GM19395 (cell line): Measurements from ENCODE around the gene C1orf56.
A peak's percentile ranks its signal among the peaks of the same experiment; 100 is the strongest.

Experiments
- ATAC-seq: cut with Tn5 transposase; IDR thresholded peaks from one replicate; pipeline ENCODE4 v1.9.1; 2021; ENCODE audit warnings: mild to moderate bottlenecking, moderate library complexity; ENCODE audit not compliant: unreplicated experiment

The C1orf56 gene

DNA sequence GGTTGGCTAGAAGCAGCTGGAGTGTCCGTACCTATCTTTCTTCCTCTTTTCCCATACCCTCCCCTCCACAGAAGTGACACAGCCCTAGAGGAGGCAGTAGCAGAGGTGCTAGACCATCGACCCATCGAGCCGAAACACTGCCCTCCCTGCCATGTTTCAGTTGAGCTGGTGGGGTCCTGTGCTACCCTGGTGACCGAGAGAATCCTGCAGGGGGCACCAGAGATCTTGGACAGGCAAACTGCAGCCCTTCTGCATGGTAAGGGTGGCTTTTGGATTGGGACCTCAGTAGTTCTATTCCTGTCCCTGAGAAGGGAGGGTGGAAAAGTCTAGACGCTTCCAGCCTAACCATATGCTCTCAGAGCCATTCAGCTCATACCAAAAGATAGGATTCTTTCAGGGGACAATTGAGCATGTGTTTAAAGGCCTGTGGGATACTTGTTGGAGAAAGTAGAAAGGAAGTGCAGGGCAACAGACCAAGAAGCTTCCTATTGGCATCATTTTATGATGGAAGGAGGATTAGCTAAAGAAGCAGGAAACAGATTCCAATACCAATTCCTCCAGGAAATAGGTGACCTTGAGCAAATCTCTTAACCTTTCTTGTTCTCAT is 22.9 kb upstream of the C1orf56 start:
- no peak for ATAC-seq

DNA sequence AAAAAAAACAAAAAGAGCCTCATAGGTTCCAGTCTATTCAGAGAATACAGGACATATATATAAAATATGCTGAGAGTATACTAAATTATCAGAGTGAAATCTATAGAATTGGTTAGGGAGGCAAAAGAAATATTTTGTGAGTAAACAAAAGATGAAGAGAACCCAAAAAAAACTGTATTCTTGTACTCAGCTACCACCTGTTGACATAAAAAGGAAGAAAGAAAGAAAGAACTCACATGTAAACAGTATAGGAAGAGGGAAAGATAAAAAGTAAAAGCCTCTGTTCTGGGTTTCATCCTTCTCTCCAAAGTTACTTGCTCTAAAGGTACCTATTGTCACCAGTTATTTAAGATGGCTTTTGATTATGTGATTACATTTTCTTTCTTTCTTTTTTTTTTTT is 21.1 kb upstream of the C1orf56 start:
- no peak for ATAC-seq

DNA sequence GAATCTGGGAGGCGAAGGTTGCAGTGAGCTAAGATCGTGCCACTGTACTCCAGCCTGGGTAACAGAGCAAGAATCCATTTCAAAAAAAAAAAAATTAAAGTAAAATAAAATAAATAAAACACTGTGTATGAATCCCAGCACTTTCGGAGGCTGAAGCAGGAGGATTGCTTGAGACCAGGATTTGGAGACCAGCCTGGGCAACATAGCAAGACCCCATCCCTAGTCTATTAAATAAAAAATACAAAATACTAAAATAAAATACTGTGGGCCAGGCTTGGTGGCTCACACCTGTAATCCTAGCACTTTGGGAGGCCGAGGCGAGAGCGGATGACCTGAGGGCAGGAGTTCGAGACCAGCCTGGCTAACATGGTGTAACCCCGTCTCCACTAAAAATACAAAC is 15.4 kb upstream of the C1orf56 start:
- no peak for ATAC-seq

DNA sequence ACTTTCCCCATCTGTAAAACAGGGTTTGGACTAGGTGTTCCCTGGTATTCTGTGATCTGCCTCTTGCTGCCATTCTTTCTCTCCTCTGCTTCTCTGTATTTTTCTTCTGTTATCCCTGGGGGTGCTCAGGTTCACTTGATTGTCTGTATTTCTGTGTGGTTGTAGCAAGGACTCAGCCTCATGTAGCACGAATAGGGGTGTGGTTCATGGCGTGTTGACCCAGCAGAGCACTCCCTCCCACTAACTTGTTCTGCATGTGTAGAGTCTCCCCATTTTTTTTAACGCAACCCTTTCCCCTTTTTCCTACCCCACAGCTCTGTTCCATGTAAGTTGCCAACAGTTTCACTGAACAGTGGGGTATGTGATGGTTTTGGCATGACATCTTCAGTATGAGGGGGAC is 12.4 kb upstream of the C1orf56 start:
- ATAC-seq = no peak

DNA sequence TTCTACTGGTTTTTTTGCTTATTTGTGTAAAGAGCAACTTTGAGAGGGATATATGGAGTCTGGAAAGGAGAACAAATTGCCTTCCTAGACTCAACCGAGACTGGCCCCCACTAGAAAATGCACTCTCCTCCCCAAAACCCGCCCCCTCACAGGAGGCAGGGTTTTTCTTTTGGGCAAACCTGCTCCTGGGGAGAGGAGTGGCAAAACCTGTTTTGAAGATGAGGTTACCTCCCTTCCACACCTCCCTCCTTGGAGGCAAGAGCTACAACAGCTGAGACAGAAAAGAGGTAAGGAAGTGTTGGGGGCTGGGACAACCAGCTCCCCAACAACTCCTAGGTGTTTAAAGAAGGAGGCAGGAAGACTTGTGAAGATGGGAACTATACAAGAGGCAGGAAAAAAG is 11.2 kb upstream of the C1orf56 start, which contains the start of gene BNIPL:
BNIPL (plus strand) TSS at position 231 of the 400 bp plus-strand sequence; CDS start at position 371, 140 bp downstream.
- no peak for ATAC-seq

DNA sequence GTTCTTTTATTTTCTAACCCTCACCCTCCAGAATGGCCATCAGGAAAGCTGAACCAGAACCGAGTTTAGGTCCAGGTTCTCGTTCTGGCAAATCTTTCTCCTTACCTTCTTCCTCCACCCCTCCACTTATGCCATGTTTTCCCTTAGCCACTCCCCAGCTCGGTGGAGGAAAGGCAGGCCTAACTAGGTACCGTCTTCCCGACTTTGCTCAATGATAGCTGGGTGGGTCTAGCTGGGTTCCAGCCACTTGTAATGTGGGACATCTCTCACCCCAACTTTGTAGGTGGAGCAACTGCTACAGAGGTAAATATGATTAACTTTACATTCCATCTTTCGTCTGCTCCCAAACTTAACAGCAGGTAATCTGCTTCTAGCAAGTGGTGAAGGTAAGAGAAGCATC is 10.5 kb upstream of the C1orf56 start:
- no peak for ATAC-seq

DNA sequence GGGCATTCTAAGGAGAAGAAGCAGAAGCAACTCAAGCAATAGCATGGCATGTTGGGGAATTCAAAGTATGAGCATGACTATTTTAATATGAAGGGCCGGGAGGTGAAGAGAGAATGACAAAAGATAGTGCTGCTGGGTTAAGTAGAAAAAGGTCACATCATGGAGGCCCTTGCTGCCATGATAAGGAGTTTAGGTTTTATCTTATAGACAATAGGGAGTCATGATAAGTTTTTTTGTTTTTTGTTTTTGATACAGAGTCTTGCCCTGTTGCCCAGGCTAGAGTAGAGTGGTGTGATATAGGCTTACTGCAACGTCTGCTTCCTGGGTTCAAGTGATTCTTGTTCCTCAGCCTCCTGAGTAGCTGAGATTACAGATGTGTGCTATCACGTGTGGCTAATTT is 8.0 kb upstream of the C1orf56 start:
- ATAC-seq = no peak

DNA sequence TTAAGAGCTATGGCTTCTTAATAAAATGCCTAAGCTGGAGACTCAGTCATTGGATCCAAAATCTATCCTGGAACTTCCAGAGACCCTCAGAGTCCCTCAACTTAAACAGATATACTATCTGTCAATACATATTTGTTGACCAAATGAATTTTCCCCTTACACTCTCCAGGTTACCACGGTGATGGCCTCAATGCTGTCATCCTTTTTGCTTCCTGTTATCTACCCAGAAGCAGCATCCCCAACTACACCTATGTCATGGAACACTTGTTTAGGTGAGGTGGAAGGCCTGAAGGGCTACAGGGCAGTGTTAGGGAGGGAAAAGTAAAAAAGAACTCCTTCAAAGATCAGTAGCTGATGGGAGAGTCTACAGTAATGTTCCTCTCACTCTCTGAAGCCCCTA is 4.4 kb upstream of the C1orf56 start:
- no peak for ATAC-seq

DNA sequence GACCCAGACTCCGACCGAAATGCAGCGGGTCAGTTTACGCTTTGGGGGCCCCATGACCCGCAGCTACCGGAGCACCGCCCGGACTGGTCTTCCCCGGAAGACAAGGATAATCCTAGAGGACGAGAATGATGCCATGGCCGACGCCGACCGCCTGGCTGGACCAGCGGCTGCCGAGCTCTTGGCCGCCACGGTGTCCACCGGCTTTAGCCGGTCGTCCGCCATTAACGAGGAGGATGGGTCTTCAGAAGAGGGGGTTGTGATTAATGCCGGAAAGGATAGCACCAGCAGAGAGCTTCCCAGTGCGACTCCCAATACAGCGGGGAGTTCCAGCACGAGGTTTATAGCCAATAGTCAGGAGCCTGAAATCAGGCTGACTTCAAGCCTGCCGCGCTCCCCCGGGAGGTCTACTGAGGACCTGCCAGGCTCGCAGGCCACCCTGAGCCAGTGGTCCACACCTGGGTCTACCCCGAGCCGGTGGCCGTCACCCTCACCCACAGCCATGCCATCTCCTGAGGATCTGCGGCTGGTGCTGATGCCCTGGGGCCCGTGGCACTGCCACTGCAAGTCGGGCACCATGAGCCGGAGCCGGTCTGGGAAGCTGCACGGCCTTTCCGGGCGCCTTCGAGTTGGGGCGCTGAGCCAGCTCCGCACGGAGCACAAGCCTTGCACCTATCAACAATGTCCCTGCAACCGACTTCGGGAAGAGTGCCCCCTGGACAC is 534 bp downstream of the C1orf56 start:
- peak; percentile 58 for ATAC-seq

DNA sequence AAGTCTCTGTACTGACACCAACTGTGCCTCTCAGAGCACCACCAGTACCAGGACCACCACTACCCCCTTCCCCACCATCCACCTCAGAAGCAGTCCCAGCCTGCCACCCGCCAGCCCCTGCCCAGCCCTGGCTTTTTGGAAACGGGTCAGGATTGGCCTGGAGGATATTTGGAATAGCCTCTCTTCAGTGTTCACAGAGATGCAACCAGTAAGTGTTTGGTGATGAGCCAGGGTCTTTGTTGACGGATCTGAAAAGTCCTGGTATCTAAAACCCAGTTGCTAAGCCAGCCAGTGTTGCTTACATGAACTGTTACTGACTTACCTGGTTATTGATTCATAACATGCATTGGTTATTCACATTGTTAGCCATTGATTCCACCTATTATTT is 1.1 kb downstream of the C1orf56 start:
- no peak for ATAC-seq

DNA sequence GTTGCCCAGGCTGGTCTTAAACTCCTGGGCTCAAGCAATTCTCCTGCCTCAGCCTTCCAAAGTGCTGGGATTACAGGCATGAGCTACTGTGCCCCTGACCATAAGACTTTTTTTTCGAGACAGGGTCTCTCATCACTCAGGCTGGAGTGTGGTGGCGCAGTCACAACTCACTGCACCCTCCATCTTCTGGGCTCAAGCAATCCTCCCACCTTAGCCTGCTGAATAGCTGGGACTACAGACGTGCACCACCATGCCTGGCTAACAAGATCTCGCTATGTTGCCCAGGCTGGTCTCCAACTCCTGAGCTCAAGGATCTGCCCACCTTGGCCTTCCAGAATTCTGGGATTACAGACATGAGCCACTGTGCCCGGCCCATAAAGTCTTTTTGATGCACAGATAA is 1.9 kb downstream of the C1orf56 start:
- ATAC-seq = no peak

DNA sequence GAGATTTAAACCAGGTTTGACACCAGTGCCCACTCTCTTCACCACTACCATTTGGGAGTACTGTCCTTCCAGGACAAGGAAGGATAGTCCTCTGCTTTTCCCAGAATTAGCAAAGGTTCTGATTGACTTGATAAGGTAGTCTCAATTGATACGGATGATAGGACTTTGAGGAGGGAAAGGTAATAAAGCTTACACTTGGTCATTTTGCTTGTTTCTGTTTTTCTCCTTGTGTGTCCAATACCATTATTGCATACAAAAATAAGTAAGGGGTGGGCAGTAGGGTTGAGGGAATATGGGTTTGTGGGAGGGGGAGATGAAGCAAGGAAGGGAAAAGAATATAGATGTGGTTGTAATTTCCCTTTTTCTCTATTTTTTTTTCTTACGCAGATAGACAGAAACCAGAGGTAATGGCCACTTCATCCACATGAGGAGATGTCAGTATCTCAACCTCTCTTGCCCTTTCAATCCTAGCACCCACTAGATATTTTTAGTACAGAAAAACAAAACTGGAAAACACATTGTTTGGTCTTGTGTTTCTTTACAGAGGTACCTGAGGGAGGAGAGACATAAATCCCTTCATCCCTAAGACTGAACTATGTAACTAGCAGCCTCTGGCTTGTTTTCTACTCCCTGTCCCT is 2.6 kb downstream of the C1orf56 start:
- ATAC-seq = no peak

DNA sequence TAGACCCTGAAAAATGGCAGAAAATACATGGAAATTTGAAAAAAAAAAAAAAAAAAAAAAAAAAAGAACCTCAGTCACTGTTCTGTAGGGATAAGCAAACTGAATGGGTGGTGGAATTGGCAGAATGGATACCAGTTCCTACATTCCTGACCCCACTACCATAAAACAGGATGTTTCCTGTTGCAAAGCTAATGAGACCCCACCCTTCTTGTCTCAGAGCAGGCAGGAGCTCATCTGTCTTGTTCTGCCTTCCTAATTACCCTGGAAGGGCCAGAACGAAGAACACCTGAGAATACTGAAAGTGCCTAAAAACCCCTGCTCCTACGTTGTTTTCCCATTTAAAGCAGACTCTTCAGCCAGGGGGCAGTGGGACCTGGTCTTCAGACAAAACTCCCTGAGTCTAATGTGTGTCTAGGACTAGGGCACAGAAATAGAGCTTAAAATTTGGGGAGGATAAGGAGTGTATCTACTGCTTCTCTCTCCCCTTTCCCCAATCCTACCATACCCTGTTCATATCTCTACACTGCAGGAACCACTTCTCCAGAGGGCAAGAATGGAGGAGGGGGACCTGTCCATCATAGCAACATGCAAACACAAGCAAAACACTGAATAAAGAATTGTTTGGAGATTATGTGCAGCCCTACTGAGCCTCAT is 3.9 kb downstream of the C1orf56 start:
- no peak for ATAC-seq

DNA sequence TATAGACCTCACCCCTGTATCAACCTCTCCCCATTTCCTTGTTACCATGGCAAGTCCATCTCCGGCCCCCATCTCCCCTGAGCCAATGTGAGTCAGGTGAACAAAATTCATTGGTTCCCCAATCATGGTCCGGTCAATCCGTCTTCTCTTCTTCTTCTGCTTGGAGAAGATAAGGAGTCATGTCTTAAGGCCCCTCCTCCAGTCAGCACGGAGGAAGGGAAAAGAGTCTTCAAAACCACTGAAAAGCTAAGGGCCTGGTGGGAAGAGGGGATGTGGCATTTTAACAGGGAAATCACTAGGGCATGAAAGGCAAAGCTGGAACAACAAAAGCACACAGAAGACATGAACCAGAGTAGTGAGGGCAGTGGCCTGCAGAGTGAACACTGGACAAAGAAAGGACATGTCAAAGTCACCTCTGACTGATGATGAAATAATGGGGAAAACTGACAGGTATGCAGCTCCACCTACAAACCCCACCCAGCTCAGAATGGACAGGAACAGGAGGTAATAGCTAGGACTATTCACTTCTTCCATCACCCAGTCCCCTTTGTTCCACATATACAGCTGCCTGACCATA is 7.5 kb downstream of the C1orf56 start:
- no peak for ATAC-seq

DNA sequence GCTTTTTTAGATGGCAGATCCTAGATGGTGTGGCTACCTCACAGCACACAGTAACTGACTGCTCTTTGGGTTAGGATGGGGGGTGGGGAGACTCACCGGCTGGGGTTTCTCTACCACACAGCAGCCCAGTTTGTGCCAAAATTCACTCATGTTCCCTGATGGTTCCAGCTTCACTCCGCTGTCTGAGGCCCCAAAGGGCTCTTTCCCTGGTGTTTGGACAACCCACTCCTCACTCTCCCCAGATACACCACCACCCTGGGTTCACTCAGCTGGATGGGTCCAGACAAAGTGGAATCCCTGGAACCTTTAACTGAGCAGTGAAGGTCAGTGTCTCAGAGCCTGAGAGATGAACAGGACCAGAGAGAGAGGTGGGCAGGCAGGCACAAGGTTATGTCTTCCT is 8.0 kb downstream of the C1orf56 start:
- no peak for ATAC-seq

DNA sequence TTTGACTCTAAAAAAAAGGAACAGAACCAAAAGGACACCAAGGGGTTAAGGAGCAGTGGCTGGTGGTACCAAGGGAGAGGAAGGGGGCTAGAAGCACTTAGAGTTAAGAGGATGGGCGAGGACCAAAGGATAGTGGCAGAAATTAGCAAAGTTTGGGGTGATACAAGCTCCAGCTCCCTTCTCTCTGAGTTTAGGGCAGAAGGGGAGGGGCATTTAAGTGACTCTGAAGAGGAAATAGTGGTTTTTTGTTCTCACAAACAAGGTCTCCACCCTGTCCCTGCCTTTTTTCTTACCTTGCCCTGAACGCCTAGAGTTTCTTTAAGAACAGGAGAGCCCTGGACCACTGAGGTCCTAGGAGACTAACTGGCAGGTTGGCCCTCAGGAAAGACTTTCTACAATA is 8.6 kb downstream of the C1orf56 start:
- no peak for ATAC-seq

DNA sequence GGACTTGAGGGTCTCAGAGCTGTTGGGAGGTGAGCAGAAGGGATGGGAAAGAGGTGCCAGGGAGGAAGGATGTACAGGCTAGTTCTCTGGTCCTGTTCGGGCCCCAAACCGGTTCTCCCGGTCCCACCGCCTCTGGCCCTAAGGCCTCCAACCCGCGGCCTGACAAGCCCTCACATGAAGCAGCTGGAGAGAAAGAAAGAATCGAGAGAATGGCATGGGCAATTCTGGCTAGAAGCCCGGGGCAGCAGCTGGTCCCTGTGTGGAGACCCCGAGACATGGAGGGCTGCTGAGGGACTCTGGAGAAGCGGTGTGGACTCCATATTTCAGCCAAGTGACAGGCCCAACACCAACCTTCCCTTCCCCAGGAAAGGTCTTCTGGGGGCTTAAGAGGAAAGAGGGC is 11.1 kb downstream of the C1orf56 start:
- no peak for ATAC-seq

DNA sequence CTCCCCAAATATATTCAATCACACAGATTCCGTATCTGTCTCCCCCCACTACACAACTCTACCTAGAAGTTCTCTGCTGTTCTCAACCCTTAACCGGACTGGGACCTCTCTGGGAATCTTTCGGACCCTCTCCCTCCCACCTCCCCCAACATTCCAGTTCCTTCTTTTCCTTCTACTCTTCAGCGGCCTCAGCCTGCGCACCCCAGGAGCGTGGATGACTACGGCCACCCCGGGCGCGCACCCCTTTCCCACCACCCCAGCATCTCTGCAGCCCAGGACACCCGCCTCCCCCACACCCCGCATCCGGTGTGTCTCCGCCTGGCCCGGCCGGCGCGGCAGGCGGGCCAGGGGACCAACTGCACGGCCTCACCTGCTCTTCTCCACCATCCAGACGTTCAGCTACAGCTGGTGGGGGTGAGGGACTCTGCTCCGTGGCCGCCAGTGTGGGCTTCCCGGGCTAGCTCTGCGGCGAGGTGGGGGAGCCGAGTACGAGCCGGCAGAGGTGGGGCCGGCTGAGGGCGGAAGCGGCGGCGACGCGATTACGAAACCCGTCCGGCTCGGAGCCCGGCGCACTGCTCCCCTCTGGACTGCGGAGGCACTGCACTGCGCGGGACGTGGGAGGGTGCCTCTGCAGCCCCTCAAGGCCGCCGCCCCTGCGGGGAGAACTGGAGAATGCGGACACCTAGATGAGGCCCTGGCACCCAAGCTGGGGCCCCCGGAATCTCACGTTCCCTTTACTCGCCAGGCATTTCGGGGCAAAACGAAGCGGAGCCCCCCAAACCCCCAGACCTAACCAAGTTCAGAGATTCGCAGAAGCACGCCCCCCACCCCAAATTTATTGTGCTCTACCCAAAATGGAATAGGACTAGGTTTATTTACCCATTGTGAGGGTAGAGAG is 11.8 kb downstream of the C1orf56 start, which contains the start of gene CDC42SE1:
CDC42SE1 (minus strand) TSS at position 514 of the 898 bp plus-strand sequence. CDS start 3,892 bp downstream, outside the sequence.
- peak; percentile 78 for ATAC-seq

DNA sequence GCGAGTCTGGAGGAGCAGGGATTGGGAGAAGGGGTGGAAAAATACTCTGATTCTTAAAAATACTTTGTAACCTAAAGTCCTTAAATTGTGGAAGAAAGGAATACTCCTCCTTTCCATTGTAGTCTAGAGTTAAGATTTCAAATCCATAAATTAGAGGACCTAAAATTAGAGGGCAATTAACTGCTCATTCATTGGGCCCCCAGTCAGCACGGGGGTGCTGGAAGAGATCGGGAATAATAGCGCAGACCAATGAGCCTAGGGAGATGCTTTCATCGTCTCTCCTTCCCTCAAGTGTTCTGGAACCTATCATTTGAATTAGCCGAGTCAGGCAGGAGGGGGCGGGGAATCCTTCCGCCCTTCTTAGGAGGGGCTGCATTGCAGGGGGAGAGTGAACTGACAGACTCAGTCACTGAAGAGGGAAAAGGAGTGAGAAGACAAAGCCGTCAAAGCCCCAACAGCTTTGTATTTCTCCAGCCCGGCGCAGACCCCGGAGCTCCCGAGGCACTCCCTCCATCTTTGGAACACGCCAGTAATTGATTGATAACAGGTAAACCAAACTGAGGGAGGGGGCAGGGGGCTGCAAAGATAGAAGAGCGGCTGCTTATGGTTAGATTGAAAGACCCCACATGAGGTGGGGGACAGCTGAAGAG is 12.6 kb downstream of the C1orf56 start, which contains the start of gene MLLT11:
MLLT11 (plus strand) TSS at position 391 of the 650 bp plus-strand sequence. CDS start 6,828 bp downstream, outside the sequence.
- ATAC-seq = no peak
